HG02938 (cell line): Measurements from ENCODE around the gene PLIN3.
"Not testable (repeated sequence)": the region's sequence is repeated elsewhere in the genome, so short reads cannot be mapped to it uniquely, and the experiment has no call there.

Experiments used
- ATAC-seq: cut with Tn5 transposase; IDR thresholded peaks from one replicate; pipeline ENCODE4 v1.9.1; 2021; ENCODE audit warnings: mild to moderate bottlenecking, moderate library complexity; ENCODE audit not compliant: unreplicated experiment

PLIN3 gene

GRCh38 chr19:4891066-4891465 is 23.6 kb upstream of the PLIN3 start:
- ATAC-seq: no peak

GRCh38 chr19:4889034-4889815 is 21.8 kb upstream of the PLIN3 start:
- ATAC-seq: no peak

GRCh38 chr19:4887803-4888202 is 20.3 kb upstream of the PLIN3 start:
- not testable (repeated sequence) for ATAC-seq

- ATAC-seq: not testable (repeated sequence)
Observed at GRCh38 chr19:4884993-4885392, 17.5 kb upstream of the PLIN3 start.

GRCh38 chr19:4882874-4883273 is 15.4 kb upstream of the PLIN3 start:
- ATAC-seq: not testable (repeated sequence)

GRCh38 chr19:4879041-4879440 is 11.6 kb upstream of the PLIN3 start:
- ATAC-seq: no peak

- ATAC-seq: no peak
Observed at GRCh38 chr19:4878491-4878968, 11.1 kb upstream of the PLIN3 start.

GRCh38 chr19:4877753-4878490 is 10.5 kb upstream of the PLIN3 start:
- no peak for ATAC-seq

- ATAC-seq: no peak
Observed at GRCh38 chr19:4873930-4874329, 6.5 kb upstream of the PLIN3 start.

- no peak for ATAC-seq
Observed at GRCh38 chr19:4871711-4872110, 4.2 kb upstream of the PLIN3 start.

GRCh38 chr19:4870025-4870700 is 2.7 kb upstream of the PLIN3 start:
- ATAC-seq: no peak

GRCh38 chr19:4868286-4868834 is 893 bp upstream of the PLIN3 start:
- no peak for ATAC-seq

GRCh38 chr19:4866595-4867424 is 657 bp downstream of the PLIN3 start:
- ATAC-seq: no peak

- no peak for ATAC-seq
Observed at GRCh38 chr19:4861147-4861546, 6.3 kb downstream of the PLIN3 start.

- ATAC-seq: no peak
Observed at GRCh38 chr19:4859697-4860096, 7.8 kb downstream of the PLIN3 start.

- not testable (repeated sequence) for ATAC-seq
Observed at GRCh38 chr19:4856468-4856867, 11.0 kb downstream of the PLIN3 start.

GRCh38 chr19:4853506-4853905 is 14.0 kb downstream of the PLIN3 start:
- not testable (repeated sequence) for ATAC-seq

- no peak for ATAC-seq
Observed at GRCh38 chr19:4852484-4852883, 15.0 kb downstream of the PLIN3 start.

GRCh38 chr19:4851551-4852290 is 15.7 kb downstream of the PLIN3 start:
- no peak for ATAC-seq

GRCh38 chr19:4849019-4849418 is 18.4 kb downstream of the PLIN3 start:
- no peak for ATAC-seq
